GM23248 (cell line): ENCODE measurements around the gene NDUFA12. TPM values are rescaled to one million over a fixed set of nuclear protein-coding genes. Genes with fewer than 3 reads are reported as not detected.

ENCODE experiments used
- DNase-seq: peaks from one replicate; pipeline ENCODE4 v3.0.0-alpha.2; 2015
- H2AFZ ChIP-seq: fragments of 200-600 bp; sonication (generic); 2 replicates; pipeline ENCODE4 v1.6.1; 2016; ENCODE audit warnings: antibody characterized with exemption
- H3F3A ChIP-seq: fragments of 200-600 bp; sonication (generic); 2 replicates; pipeline ENCODE4 v1.6.1; 2016; ENCODE audit warnings: mild to moderate bottlenecking, antibody characterized with exemption, mixed run types; ENCODE audit not compliant: insufficient read depth
- H3K27ac ChIP-seq: fragments of 200-600 bp; sonication (generic); 2 replicates; pipeline ENCODE4 v1.5.1; 2016; ENCODE audit warnings: mild to moderate bottlenecking
- H3K27me3 ChIP-seq: fragments of 200-600 bp; sonication (generic); replicated peaks from 2 replicates; pipeline ENCODE4 v1.6.1; 2016; ENCODE audit warnings: mild to moderate bottlenecking; ENCODE audit not compliant: insufficient read depth
- H3K36me3 ChIP-seq: fragments of 200-600 bp; sonication (generic); 2 replicates; pipeline ENCODE4 v1.6.1; 2016; ENCODE audit warnings: low read depth, mild to moderate bottlenecking
- H3K4me1 ChIP-seq: fragments of 200-600 bp; sonication (generic); 2 replicates; pipeline ENCODE4 v1.6.1; 2016; ENCODE audit warnings: mild to moderate bottlenecking; ENCODE audit not compliant: insufficient read depth
- H3K4me2 ChIP-seq: fragments of 200-600 bp; sonication (generic); one replicate; pipeline ENCODE4 v1.6.1; 2016; ENCODE audit warnings: mild to moderate bottlenecking; ENCODE audit not compliant: unreplicated experiment
- H3K4me3 ChIP-seq: fragments of 200-600 bp; sonication (generic); 2 replicates; pipeline ENCODE4 v1.5.1; 2016; ENCODE audit warnings: mild to moderate bottlenecking
- H3K79me2 ChIP-seq: fragments of 200-600 bp; sonication (generic); 2 replicates; pipeline ENCODE4 v1.6.1; 2016; ENCODE audit warnings: mild to moderate bottlenecking; ENCODE audit not compliant: insufficient read depth
- H3K9ac ChIP-seq: fragments of 200-600 bp; sonication (generic); 2 replicates; pipeline ENCODE4 v1.6.1; 2016; ENCODE audit warnings: mild to moderate bottlenecking
- H3K9me2 ChIP-seq: fragments of 200-600 bp; sonication (generic); 2 replicates; pipeline ENCODE4 v1.6.1; 2016; ENCODE audit warnings: mixed run types, mild to moderate bottlenecking, moderate library complexity; ENCODE audit not compliant: insufficient read depth
- H3K9me3 ChIP-seq: fragments of 200-600 bp; sonication (generic); one replicate; pipeline ENCODE4 v1.6.1; 2017; ENCODE audit warnings: low read depth
- H4K20me1 ChIP-seq: fragments of 200-600 bp; sonication (generic); 2 replicates; pipeline ENCODE4 v1.6.0; 2016; ENCODE audit not compliant: insufficient read depth
- EZH2 ChIP-seq: fragments of 200-600 bp; sonication (generic); IDR thresholded peaks from 2 replicates; pipeline ENCODE4 v1.6.1; 2018; ENCODE audit warnings: antibody characterized with exemption, mild to moderate bottlenecking; ENCODE audit not compliant: insufficient read depth, poor library complexity, severe bottlenecking
- EZH2phosphoT487 ChIP-seq: fragments of 200-600 bp; sonication (generic); IDR thresholded peaks from 2 replicates; pipeline ENCODE4 v1.6.1; 2018; ENCODE audit warnings: antibody characterized with exemption, moderate library complexity, mild to moderate bottlenecking, low read depth; ENCODE audit not compliant: insufficient read depth
- WGBS, 2 experiments: methylation state at CpG; one replicate each; pipeline ENCODE4 v1.1.6; 2015 to 2017; ENCODE audit warnings: low lambda C conversion rate in 2 of 2, low coverage in 1 of 2; ENCODE audit errors: missing lambda C conversion rate in 2 of 2; 5-methylcytosine and 5-hydroxymethylcytosine counted together
- in situ Hi-C: fragments of 300-500 bp; cut with MboI; formaldehyde crosslinking; loops from 2 replicates; pipeline ENCODE4 v1.15.0; 2020
- polyA plus RNA-seq: library from polyadenylated mRNA; unstranded; fragments of >200 nt; fragmentation: Nextera tagmentation; extraction: Ambion mirVana; gene quantifications from 2 replicates; pipeline ENCODE4 v1.2.1, GENCODE V29; 2016
- total RNA-seq: library from RNA; depleted of rRNA; stranded (reverse); fragments of >200 nt; shearing (Covaris generic); gene quantifications from 2 replicates; pipeline ENCODE4 v1.2.3, GENCODE V29; 2014; rRNA removed

NDUFA12 gene
- total and polyA plus RNA-seq, 2 experiments from 2014 or later, result 122 to 169 TPM

- Histone ChIP-seq H3K4me2 (no peak overlapping the region), H3K9ac (no peak overlapping the region), H4K20me1 (no peaks in the 10 kb centered on the region), H3K4me3 (no peak overlapping the region), H3K9me3 (no peaks in the 10 kb centered on the region), H3K79me2 (no peaks in the 10 kb centered on the region), H3K36me3 (no peaks in the 10 kb centered on the region), H3K4me1 (no peaks in the 10 kb centered on the region), H3K9me2 (no peaks in the 10 kb centered on the region), H2AFZ (no peak overlapping the region), H3F3A (no peaks in the 10 kb centered on the region), H3K27me3 (no peaks in the 10 kb centered on the region), H3K27ac (no peak overlapping the region)
- WGBS, 2 experiments, result 42 to 44% methylated on average over 1 of the region's 1 CpG
- in situ Hi-C loops, result no loop called here
- TF ChIP-seq EZH2phosphoT487 (no peak), EZH2 (no peak)
- DNase-seq, result no peak
Observed at GRCh38 chr12:94929780-94930179, 73.7 kb downstream of the NDUFA12 start.

GRCh38 chr12:94925729-94926128 is 77.8 kb downstream of the NDUFA12 start:
- H3K4me3 ChIP-seq, result no peak overlapping the region
- in situ Hi-C loops, result no loop called here
- H3K4me2 ChIP-seq, result no peak overlapping the region
- no peaks in the 10 kb centered on the region for H3K27me3 ChIP-seq
- no peaks in the 10 kb centered on the region for H3K36me3 ChIP-seq
- no peak for DNase-seq
- no peak for TF ChIP-seq EZH2phosphoT487
- TF ChIP-seq EZH2, result no peak
- no peaks in the 10 kb centered on the region for H3K4me1 ChIP-seq
- H3K27ac ChIP-seq, result no peak overlapping the region
- H3K9ac ChIP-seq, result no peak overlapping the region
- no peak overlapping the region for H2AFZ ChIP-seq
- no peaks in the 10 kb centered on the region for H3K9me2 ChIP-seq
- H4K20me1 ChIP-seq, result no peaks in the 10 kb centered on the region
- no peaks in the 10 kb centered on the region for H3K9me3 ChIP-seq
- WGBS, 2 experiments, result 79 to 83% methylated on average over 5 of the region's 5 CpGs
- H3F3A ChIP-seq, result no peaks in the 10 kb centered on the region
- H3K79me2 ChIP-seq, result no peaks in the 10 kb centered on the region

GRCh38 chr12:94925206-94925605 is 78.3 kb downstream of the NDUFA12 start:
- Histone ChIP-seq H3K9me3 (no peaks in the 10 kb centered on the region), H3K9me2 (no peaks in the 10 kb centered on the region), H3K4me3 (no peak overlapping the region), H4K20me1 (no peaks in the 10 kb centered on the region), H3K79me2 (no peaks in the 10 kb centered on the region), H3K27ac (no peak overlapping the region), H2AFZ (no peak overlapping the region), H3K4me1 (no peaks in the 10 kb centered on the region), H3K9ac (no peak overlapping the region), H3K4me2 (no peak overlapping the region), H3F3A (no peaks in the 10 kb centered on the region), H3K27me3 (no peaks in the 10 kb centered on the region), H3K36me3 (no peaks in the 10 kb centered on the region)
- TF ChIP-seq EZH2, result no peak
- no peak for TF ChIP-seq EZH2phosphoT487
- in situ Hi-C loops, result no loop called here
- WGBS, 2 experiments, result 89 to 93% methylated on average over 4 of the region's 4 CpGs
- DNase-seq, result no peak

- no peak overlapping the region for H3K9ac ChIP-seq
- H3K4me2 ChIP-seq, result no peak overlapping the region
- H3K9me3 ChIP-seq, result no peaks in the 10 kb centered on the region
- no peaks in the 10 kb centered on the region for H3K27me3 ChIP-seq
- no peaks in the 10 kb centered on the region for H3K36me3 ChIP-seq
- no peak overlapping the region for H3K4me3 ChIP-seq
- no peak for DNase-seq
- in situ Hi-C loops, result no loop called here
- no peaks in the 10 kb centered on the region for H3K4me1 ChIP-seq
- TF ChIP-seq EZH2phosphoT487 (no peak), EZH2 (no peak)
- no peaks in the 10 kb centered on the region for H4K20me1 ChIP-seq
- H3K79me2 ChIP-seq, result no peaks in the 10 kb centered on the region
- H3K9me2 ChIP-seq, result no peaks in the 10 kb centered on the region
- H3F3A ChIP-seq, result no peaks in the 10 kb centered on the region
- 57 to 64% methylated on average over 4 of the region's 4 CpGs for WGBS, 2 experiments
- no peak overlapping the region for H2AFZ ChIP-seq
- H3K27ac ChIP-seq, result no peak overlapping the region
Observed at GRCh38 chr12:94922561-94922960, 80.9 kb downstream of the NDUFA12 start.

Other genes with a start within 250 kb of the NDUFA12 start
- 19.5 and 28.0 TPM in 2 replicates for gene NR2C1, start 69.9 kb upstream of the NDUFA12 start, total RNA-seq
- gene NR2C1, start 69.9 kb upstream of the NDUFA12 start, polyA plus RNA-seq, result 31.0 and 32.9 TPM in 2 replicates
- gene FGD6, start 213.8 kb upstream of the NDUFA12 start, total RNA-seq, result 5.9 and 6.4 TPM in 2 replicates
- 3.0 and 3.2 TPM in 2 replicates for gene FGD6, start 213.8 kb upstream of the NDUFA12 start, polyA plus RNA-seq
- 40.2 and 49.6 TPM in 2 replicates for gene VEZT, start 214.1 kb upstream of the NDUFA12 start, total RNA-seq
- 36.3 and 36.9 TPM in 2 replicates for gene VEZT, start 214.1 kb upstream of the NDUFA12 start, polyA plus RNA-seq